ENCODE results near the gene PPAN.

GRCh38 chr19:10149427-10149826, 43.3 kb downstream of the PPAN start:
- TF ChIP-seq CTCF (conservative IDR thresholded peaks at IDR 0.05; ENCODE audit: low read depth, low read length) (no peak), EZH2 (IDR thresholded peaks at IDR 0.05; ENCODE audit: low read length, unreplicated experiment) (no peak)
